ENCODE results near the gene NTM.

GRCh38 chr11:131899950-131900580, 529.6 kb downstream of the NTM start:
- TF ChIP-seq POLR2AphosphoS5 (IDR thresholded peaks at IDR 0.05) (no peak), CTCF (IDR thresholded peaks at IDR 0.05) (no peak), EP300 (IDR thresholded peaks at IDR 0.05) (no peak), POLR2A (IDR thresholded peaks at IDR 0.05) (no peak)
